Chondrocyte (in vitro differentiated cells): ENCODE measurements around the gene ANKIB1. TPM values are rescaled to one million over a fixed set of nuclear protein-coding genes. Genes with fewer than 3 reads are reported as not detected.

Experiments used
- DNase-seq: peaks from one replicate; pipeline ENCODE4 v3.0.0; 2021; ENCODE audit warnings: mixed read lengths, low spot score
- H3K27ac Mint-ChIP-seq: one replicate; pipeline ENCODE4 v1.8.0; 2021; ENCODE audit warnings: mild to moderate bottlenecking, moderate library complexity, mixed read lengths; ENCODE audit not compliant: unreplicated experiment
- H3K27me3 Mint-ChIP-seq: 2 replicates; pipeline ENCODE4 v1.8.0; 2021; ENCODE audit warnings: low read depth, mixed read lengths
- H3K36me3 Mint-ChIP-seq: 2 replicates; pipeline ENCODE4 v1.8.0; 2021; ENCODE audit warnings: low read depth, mixed read lengths
- H3K4me1 Mint-ChIP-seq: 2 replicates; pipeline ENCODE4 v1.8.0; 2021; ENCODE audit warnings: low read depth, mild to moderate bottlenecking, mixed read lengths
- H3K4me3 Mint-ChIP-seq: one replicate; pipeline ENCODE4 v1.8.0; 2021; ENCODE audit warnings: mild to moderate bottlenecking, moderate library complexity, mixed read lengths; ENCODE audit not compliant: unreplicated experiment
- H3K9me3 Mint-ChIP-seq: 2 replicates; pipeline ENCODE4 v1.8.0; 2021; ENCODE audit warnings: low read depth, mixed read lengths
- total RNA-seq: library from RNA; stranded (reverse); gene quantifications from 3 replicates; pipeline ENCODE4 v1.2.1, GENCODE V29; 2021
- TF ChIP-seq, protein P1 (sequence below): fragments of 200-600 bp; sonication (generic); IDR thresholded peaks from 2 replicates; pipeline ENCODE4 v1.5.0; 2021; ENCODE audit warnings: antibody characterized with exemption, mild to moderate bottlenecking, moderate library complexity

The ANKIB1 gene
- total RNA-seq, 1 donor from 2014 or later = 76.3 TPM

DNA sequence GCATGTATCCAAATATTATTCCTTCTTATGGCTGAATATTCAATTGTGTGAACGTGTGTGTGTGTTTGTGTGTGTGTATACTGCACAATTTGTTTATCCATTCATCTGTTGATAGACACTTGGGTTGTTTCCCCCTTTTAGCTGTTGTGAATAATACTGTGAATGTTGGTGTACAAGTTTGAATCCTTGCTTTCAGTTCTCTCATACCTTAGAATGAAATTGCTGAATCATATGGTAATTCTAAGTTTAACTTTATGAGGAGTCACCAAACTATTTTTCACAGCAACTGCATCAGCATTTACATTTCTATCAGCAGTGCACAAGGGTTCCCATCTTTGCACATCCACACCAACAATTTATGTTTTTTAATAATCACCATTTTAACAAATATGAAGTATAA is 114.6 kb downstream of the ANKIB1 start:
- H3K27ac Mint-ChIP-seq = peak overlapping the region; percentile 32
- no peaks in the 10 kb centered on the region for H3K9me3 Mint-ChIP-seq
- H3K27me3 Mint-ChIP-seq = no peaks in the 10 kb centered on the region
- H3K4me3 Mint-ChIP-seq = no peak overlapping the region
- TF ChIP-seq, protein P1, sequence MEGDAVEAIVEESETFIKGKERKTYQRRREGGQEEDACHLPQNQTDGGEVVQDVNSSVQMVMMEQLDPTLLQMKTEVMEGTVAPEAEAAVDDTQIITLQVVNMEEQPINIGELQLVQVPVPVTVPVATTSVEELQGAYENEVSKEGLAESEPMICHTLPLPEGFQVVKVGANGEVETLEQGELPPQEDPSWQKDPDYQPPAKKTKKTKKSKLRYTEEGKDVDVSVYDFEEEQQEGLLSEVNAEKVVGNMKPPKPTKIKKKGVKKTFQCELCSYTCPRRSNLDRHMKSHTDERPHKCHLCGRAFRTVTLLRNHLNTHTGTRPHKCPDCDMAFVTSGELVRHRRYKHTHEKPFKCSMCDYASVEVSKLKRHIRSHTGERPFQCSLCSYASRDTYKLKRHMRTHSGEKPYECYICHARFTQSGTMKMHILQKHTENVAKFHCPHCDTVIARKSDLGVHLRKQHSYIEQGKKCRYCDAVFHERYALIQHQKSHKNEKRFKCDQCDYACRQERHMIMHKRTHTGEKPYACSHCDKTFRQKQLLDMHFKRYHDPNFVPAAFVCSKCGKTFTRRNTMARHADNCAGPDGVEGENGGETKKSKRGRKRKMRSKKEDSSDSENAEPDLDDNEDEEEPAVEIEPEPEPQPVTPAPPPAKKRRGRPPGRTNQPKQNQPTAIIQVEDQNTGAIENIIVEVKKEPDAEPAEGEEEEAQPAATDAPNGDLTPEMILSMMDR = no peak
- DNase-seq = no peak
- H3K36me3 Mint-ChIP-seq = peaks cover 20% of the 10 kb centered on the region
- H3K4me1 Mint-ChIP-seq = peaks cover 12% of the 10 kb centered on the region

DNA sequence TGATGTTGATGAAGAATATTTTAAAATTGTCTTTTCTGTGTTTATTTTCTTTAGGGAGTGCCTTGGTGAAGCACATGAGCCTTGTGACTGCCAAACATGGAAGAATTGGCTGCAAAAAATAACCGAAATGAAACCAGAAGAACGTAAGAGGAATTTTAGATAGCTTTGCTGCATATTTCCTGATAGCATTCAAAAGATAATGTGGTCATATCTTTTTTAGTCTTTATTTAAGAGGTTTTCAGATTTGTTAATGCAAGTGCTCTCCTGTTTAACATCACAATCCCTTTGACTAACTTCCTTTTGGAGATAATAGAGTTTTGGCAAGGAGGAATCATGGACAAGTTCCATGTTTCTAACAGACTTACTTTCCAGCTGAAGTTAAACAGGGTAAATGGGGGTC is 116.4 kb downstream of the ANKIB1 start:
- Mint-ChIP-seq H3K4me3 (no peak overlapping the region), H3K27ac (no peak overlapping the region), H3K9me3 (no peaks in the 10 kb centered on the region), H3K4me1 (peaks cover 24% of the 10 kb centered on the region), H3K27me3 (no peaks in the 10 kb centered on the region), H3K36me3 (peaks cover 19% of the 10 kb centered on the region)
- DNase-seq = no peak
- TF ChIP-seq, protein P1 = no peak

DNA sequence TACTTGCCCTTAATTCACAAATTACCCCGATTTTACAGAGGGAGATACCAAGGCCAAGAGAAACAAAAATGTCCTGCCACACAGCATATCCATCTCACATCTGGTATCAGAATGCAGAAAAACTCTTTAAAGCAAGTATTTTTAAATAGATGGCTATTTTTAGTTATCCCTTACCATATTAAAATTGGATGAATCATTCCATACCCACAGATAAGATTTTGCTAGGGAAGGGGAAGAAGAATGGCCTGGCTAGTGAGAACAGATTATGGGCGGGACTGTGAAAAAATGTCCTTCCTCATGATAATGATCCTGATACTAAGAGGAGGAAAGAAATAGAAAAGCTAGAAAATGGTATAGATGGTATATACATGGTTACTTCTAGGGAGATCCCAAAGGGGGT is 121.0 kb downstream of the ANKIB1 start:
- Mint-ChIP-seq H3K27ac (peak overlapping the region; percentile 49), H3K9me3 (no peaks in the 10 kb centered on the region), H3K4me1 (peaks cover 14% of the 10 kb centered on the region), H3K27me3 (no peaks in the 10 kb centered on the region), H3K36me3 (peaks cover 17% of the 10 kb centered on the region), H3K4me3 (no peak overlapping the region)
- no peak for DNase-seq
- TF ChIP-seq, protein P1 = no peak

DNA sequence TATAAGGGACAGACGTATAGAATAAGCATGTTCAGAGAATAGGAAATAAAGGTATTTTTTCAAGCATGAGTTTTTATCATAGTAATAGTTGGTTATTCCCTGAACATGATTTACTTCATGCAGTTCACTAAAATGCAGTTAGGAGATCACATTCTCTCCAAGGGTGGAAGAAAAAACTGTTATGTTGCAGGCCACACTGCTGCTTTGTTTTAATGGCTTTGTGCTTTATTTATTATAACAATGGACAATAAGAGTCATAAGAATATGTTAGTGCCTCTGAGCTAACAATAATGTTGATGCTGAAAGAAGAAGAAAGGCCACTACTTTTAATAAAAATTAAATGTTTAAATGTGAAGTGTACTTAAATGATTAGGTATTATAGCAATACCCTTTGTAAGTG is 123.0 kb downstream of the ANKIB1 start:
- Mint-ChIP-seq H3K36me3 (peaks cover 12% of the 10 kb centered on the region), H3K4me1 (peaks cover 14% of the 10 kb centered on the region), H3K27ac (no peak overlapping the region), H3K4me3 (no peak overlapping the region), H3K9me3 (no peaks in the 10 kb centered on the region), H3K27me3 (no peaks in the 10 kb centered on the region)
- TF ChIP-seq, protein P1 = no peak
- no peak for DNase-seq

DNA sequence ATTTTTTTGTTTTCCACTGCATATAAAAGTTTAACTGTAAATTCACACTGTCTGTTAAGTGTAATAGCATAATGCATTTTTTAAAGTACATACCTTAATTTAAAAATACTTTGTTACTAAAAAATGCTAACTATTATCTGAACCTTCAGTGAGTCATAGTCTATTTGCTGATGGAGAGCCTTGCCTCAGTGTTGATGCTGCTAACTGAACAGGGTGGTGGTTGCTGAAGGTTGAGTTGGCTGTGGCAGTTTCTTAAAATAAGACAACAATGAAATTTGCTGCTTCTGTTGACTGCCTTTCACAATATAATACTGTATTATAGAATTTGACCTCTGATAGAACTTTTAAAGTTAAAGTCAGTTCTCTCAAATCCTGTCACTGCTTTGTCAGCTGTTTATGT is 129.2 kb downstream of the ANKIB1 start:
- TF ChIP-seq, protein P1 = no peak
- DNase-seq = no peak
- Mint-ChIP-seq H3K4me3 (no peak overlapping the region), H3K27ac (no peak overlapping the region), H3K36me3 (peaks cover 17% of the 10 kb centered on the region), H3K27me3 (no peaks in the 10 kb centered on the region), H3K4me1 (no peaks in the 10 kb centered on the region), H3K9me3 (peaks cover 6% of the 10 kb centered on the region)
